GM23338 (cell line): Measurements from ENCODE around the gene ALDH16A1. TPM values are rescaled to one million over a fixed set of nuclear protein-coding genes. Genes with fewer than 3 reads are reported as not detected.

Experiments
- ATAC-seq: fragments of 200-7000 bp; cut with Tn5 transposase; 3 replicates; pipeline ENCODE4 v1.9.1; 2020
- DNase-seq: peaks from one replicate; pipeline ENCODE4 v3.0.0-alpha.2; 2015; ENCODE audit warnings: low spot score
- H2AFZ ChIP-seq: fragments of 200-600 bp; sonication (generic); 2 replicates; pipeline ENCODE4 v1.8.0; 2016; ENCODE audit warnings: antibody characterized with exemption, mild to moderate bottlenecking, moderate library complexity
- H3F3A ChIP-seq: fragments of 200-600 bp; sonication (generic); replicated peaks from 2 replicates; pipeline ENCODE4 v1.8.0; 2017; ENCODE audit warnings: antibody characterized with exemption, mixed run types, low read depth
- H3K27ac ChIP-seq: fragments of 200-600 bp; sonication (generic); 2 replicates; pipeline ENCODE4 v1.6.1; 2016; ENCODE audit warnings: low read depth
- H3K27me3 ChIP-seq: fragments of 200-600 bp; sonication (generic); 2 replicates; pipeline ENCODE4 v1.8.0; 2016; ENCODE audit warnings: mild to moderate bottlenecking, mixed run types, moderate library complexity; ENCODE audit not compliant: insufficient read depth
- H3K36me3 ChIP-seq: fragments of 200-600 bp; sonication (generic); 2 replicates; pipeline ENCODE4 v1.8.0; 2016; ENCODE audit warnings: mild to moderate bottlenecking; ENCODE audit not compliant: insufficient read depth
- H3K4me1 ChIP-seq: fragments of 200-600 bp; sonication (generic); 2 replicates; pipeline ENCODE4 v1.8.0; 2016; ENCODE audit warnings: mild to moderate bottlenecking, moderate library complexity; ENCODE audit not compliant: insufficient read depth
- H3K4me2 ChIP-seq: fragments of 200-600 bp; sonication (generic); 2 replicates; pipeline ENCODE4 v1.7.1; 2017; ENCODE audit warnings: mixed run types
- H3K4me3 ChIP-seq: fragments of 200-600 bp; sonication (generic); 2 replicates; pipeline ENCODE4 v1.6.1; 2016; ENCODE audit warnings: mixed run types
- H3K79me2 ChIP-seq: fragments of 200-600 bp; sonication (generic); replicated peaks from 2 replicates; pipeline ENCODE4 v1.8.0; 2017; ENCODE audit warnings: mild to moderate bottlenecking; ENCODE audit not compliant: insufficient read depth
- H3K9me2 ChIP-seq: fragments of 200-600 bp; sonication (generic); 2 replicates; pipeline ENCODE4 v1.8.0; 2017; ENCODE audit not compliant: insufficient read depth
- H4K20me1 ChIP-seq: fragments of 200-600 bp; sonication (generic); replicated peaks from 2 replicates; pipeline ENCODE4 v1.8.0; 2017; ENCODE audit warnings: mild to moderate bottlenecking; ENCODE audit not compliant: insufficient read depth
- H3K27ac Mint-ChIP-seq: 2 replicates; pipeline ENCODE4 v1.8.0; 2020; ENCODE audit warnings: inconsistent platforms, mild to moderate bottlenecking, moderate library complexity, mixed read lengths
- H3K27me3 Mint-ChIP-seq: 3 replicates; pipeline ENCODE4 v1.8.0; 2022; ENCODE audit warnings: low read depth, mild to moderate bottlenecking, moderate library complexity, mixed read lengths, inconsistent platforms; ENCODE audit not compliant: insufficient read depth, poor library complexity
- H3K36me3 Mint-ChIP-seq: 3 replicates; pipeline ENCODE4 v1.8.0; 2021; ENCODE audit warnings: low read depth, mild to moderate bottlenecking, inconsistent platforms, moderate library complexity, mixed read lengths
- H3K4me1 Mint-ChIP-seq: 3 replicates; pipeline ENCODE4 v1.8.0; 2020; ENCODE audit warnings: mild to moderate bottlenecking, inconsistent platforms, mixed read lengths
- H3K4me3 Mint-ChIP-seq: 3 replicates; pipeline ENCODE4 v1.8.0; 2021; ENCODE audit warnings: moderate library complexity, mild to moderate bottlenecking, inconsistent platforms, mixed read lengths
- H3K9me3 Mint-ChIP-seq: 3 replicates; pipeline ENCODE4 v1.8.0; 2020; ENCODE audit warnings: moderate library complexity, mild to moderate bottlenecking, inconsistent platforms, mixed read lengths
- CREB1 ChIP-seq: fragments of 250-450 bp; sonication (Bioruptor Pico); IDR thresholded peaks from 2 replicates; pipeline ENCODE4 v1.5.0; 2020; ENCODE audit warnings: low read depth, mild to moderate bottlenecking, moderate library complexity
- EZH2 ChIP-seq: fragments of 200-600 bp; sonication (generic); IDR thresholded peaks from one replicate; pipeline ENCODE4 v1.8.0; 2017; ENCODE audit warnings: antibody characterized with exemption, mild to moderate bottlenecking, low read depth; ENCODE audit not compliant: unreplicated experiment
- EZH2phosphoT487 ChIP-seq: fragments of 200-600 bp; sonication (generic); IDR thresholded peaks from one replicate; pipeline ENCODE4 v1.8.1; 2018; ENCODE audit warnings: antibody characterized with exemption; ENCODE audit not compliant: unreplicated experiment
- JUNB ChIP-seq: IDR thresholded peaks from one replicate; pipeline ENCODE4 v1.6.1; 2016; ENCODE audit warnings: antibody characterized with exemption; ENCODE audit not compliant: unreplicated experiment
- NANOG ChIP-seq: IDR thresholded peaks from 2 replicates; pipeline ENCODE4 v1.6.1; 2016; ENCODE audit warnings: antibody characterized with exemption, borderline replicate concordance
- POLR2AphosphoS5 ChIP-seq: IDR thresholded peaks from 2 replicates; pipeline ENCODE4 v1.6.1; 2016; ENCODE audit warnings: antibody characterized with exemption, low read depth
- REST ChIP-seq: IDR thresholded peaks from one replicate; pipeline ENCODE4 v1.6.1; 2018; ENCODE audit warnings: antibody characterized with exemption; ENCODE audit not compliant: unreplicated experiment
- STAT1 ChIP-seq: IDR thresholded peaks from one replicate; pipeline ENCODE4 v1.6.1; 2016; ENCODE audit warnings: antibody characterized with exemption; ENCODE audit not compliant: unreplicated experiment
- ZNF114 ChIP-seq: fragments of 250-450 bp; sonication (Bioruptor Pico); IDR thresholded peaks from 2 replicates; pipeline ENCODE4 v1.5.0; 2020; ENCODE audit warnings: mild to moderate bottlenecking, moderate library complexity
- ZNF331 ChIP-seq: fragments of 250-450 bp; sonication (Bioruptor Pico); IDR thresholded peaks from 2 replicates; pipeline ENCODE4 v1.5.0; 2020; ENCODE audit warnings: low read depth, mild to moderate bottlenecking, moderate library complexity
- polyA plus RNA-seq: library from polyadenylated mRNA; unstranded; fragments of >200 nt; fragmentation: Nextera tagmentation; extraction: Ambion mirVana; gene quantifications from 2 replicates; pipeline ENCODE4 v1.2.1, GENCODE V29; 2016
- total RNA-seq: library from RNA; depleted of rRNA; stranded (reverse); fragments of >200 nt; shearing (Covaris generic); gene quantifications from 2 replicates; pipeline ENCODE4 v1.2.3, GENCODE V29; 2014
- TF ChIP-seq, protein P1 (sequence below): fragments of 250-450 bp; sonication (Bioruptor Pico); IDR thresholded peaks from 2 replicates; pipeline ENCODE4 v1.5.0; 2020; ENCODE audit warnings: mild to moderate bottlenecking, moderate library complexity
- TF ChIP-seq, protein P2 (sequence below): IDR thresholded peaks from 2 replicates; pipeline ENCODE4 v1.6.1; 2016; ENCODE audit warnings: antibody characterized with exemption
- TF ChIP-seq, protein P3 (sequence below), 2 experiments: fragments of 200-600 bp in 1 of 2; sonication (generic) in 1 of 2; conservative IDR thresholded peaks; 2 replicates each; pipeline versions ENCODE4 v1.5.1 to v1.6.1; 2016 to 2017; ENCODE audit warnings: antibody characterized with exemption in 2 of 2, low read depth in 2 of 2, mild to moderate bottlenecking in 2 of 2, moderate library complexity in 1 of 2

Gene ALDH16A1
- total and polyA plus RNA-seq, 2 experiments from 2014 or later: 16.8 to 57.3 TPM

DNA sequence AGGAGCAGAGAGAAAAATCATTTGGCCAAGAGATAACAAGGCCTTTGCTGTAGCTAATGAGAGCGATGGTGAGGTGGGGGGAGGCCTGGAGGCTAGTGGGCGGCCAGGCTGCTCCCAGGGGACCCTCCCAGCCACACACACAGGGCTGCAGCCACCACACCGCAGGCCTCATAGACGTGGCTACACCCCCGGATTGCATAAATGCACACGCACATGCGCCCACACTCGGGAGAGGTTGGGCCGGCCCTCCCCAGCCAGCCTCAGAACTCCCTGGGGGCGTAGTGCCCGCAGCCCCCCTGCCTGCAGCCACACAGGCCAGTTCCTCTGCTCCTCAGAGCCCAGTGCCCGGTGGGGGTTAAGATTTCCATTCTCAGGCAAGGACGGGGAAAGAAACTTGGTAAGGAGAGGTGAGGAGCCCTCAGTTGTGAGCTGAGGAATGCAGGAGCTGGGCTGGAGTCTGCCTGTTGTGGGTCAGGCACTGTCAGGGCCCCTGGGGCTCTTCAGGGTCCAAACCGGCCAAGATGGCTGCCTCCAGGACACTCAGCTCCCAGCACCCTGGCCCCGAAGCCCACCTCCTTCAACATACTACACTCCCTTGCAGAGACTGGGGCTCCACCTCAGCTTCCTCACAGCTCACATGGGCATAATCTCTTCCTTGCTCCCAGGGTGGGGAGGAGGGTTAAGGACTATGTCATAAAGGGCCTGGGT, 37.8 kb upstream of the ALDH16A1 start:
- Mint-ChIP-seq H3K27me3 (peaks cover 8% of the 10 kb centered on the region), H3K4me1 (peaks cover 32% of the 10 kb centered on the region), H3K9me3 (no peaks in the 10 kb centered on the region), H3K36me3 (no peaks in the 10 kb centered on the region), H3K4me3 (no peak overlapping the region), H3K27ac (no peak overlapping the region)
- H3K79me2 ChIP-seq: no peaks in the 10 kb centered on the region
- no peaks in the 10 kb centered on the region for H3K36me3 ChIP-seq
- peak overlapping the region; percentile 80 for H2AFZ ChIP-seq
- H3K4me2 ChIP-seq: no peak overlapping the region
- no peak overlapping the region for H3K4me3 ChIP-seq
- TF ChIP-seq NANOG: no peak
- TF ChIP-seq CREB1 (CRISPR knock-in tag): no peak
- TF ChIP-seq REST: no peak
- TF ChIP-seq JUNB: no peak
- TF ChIP-seq, protein P1, sequence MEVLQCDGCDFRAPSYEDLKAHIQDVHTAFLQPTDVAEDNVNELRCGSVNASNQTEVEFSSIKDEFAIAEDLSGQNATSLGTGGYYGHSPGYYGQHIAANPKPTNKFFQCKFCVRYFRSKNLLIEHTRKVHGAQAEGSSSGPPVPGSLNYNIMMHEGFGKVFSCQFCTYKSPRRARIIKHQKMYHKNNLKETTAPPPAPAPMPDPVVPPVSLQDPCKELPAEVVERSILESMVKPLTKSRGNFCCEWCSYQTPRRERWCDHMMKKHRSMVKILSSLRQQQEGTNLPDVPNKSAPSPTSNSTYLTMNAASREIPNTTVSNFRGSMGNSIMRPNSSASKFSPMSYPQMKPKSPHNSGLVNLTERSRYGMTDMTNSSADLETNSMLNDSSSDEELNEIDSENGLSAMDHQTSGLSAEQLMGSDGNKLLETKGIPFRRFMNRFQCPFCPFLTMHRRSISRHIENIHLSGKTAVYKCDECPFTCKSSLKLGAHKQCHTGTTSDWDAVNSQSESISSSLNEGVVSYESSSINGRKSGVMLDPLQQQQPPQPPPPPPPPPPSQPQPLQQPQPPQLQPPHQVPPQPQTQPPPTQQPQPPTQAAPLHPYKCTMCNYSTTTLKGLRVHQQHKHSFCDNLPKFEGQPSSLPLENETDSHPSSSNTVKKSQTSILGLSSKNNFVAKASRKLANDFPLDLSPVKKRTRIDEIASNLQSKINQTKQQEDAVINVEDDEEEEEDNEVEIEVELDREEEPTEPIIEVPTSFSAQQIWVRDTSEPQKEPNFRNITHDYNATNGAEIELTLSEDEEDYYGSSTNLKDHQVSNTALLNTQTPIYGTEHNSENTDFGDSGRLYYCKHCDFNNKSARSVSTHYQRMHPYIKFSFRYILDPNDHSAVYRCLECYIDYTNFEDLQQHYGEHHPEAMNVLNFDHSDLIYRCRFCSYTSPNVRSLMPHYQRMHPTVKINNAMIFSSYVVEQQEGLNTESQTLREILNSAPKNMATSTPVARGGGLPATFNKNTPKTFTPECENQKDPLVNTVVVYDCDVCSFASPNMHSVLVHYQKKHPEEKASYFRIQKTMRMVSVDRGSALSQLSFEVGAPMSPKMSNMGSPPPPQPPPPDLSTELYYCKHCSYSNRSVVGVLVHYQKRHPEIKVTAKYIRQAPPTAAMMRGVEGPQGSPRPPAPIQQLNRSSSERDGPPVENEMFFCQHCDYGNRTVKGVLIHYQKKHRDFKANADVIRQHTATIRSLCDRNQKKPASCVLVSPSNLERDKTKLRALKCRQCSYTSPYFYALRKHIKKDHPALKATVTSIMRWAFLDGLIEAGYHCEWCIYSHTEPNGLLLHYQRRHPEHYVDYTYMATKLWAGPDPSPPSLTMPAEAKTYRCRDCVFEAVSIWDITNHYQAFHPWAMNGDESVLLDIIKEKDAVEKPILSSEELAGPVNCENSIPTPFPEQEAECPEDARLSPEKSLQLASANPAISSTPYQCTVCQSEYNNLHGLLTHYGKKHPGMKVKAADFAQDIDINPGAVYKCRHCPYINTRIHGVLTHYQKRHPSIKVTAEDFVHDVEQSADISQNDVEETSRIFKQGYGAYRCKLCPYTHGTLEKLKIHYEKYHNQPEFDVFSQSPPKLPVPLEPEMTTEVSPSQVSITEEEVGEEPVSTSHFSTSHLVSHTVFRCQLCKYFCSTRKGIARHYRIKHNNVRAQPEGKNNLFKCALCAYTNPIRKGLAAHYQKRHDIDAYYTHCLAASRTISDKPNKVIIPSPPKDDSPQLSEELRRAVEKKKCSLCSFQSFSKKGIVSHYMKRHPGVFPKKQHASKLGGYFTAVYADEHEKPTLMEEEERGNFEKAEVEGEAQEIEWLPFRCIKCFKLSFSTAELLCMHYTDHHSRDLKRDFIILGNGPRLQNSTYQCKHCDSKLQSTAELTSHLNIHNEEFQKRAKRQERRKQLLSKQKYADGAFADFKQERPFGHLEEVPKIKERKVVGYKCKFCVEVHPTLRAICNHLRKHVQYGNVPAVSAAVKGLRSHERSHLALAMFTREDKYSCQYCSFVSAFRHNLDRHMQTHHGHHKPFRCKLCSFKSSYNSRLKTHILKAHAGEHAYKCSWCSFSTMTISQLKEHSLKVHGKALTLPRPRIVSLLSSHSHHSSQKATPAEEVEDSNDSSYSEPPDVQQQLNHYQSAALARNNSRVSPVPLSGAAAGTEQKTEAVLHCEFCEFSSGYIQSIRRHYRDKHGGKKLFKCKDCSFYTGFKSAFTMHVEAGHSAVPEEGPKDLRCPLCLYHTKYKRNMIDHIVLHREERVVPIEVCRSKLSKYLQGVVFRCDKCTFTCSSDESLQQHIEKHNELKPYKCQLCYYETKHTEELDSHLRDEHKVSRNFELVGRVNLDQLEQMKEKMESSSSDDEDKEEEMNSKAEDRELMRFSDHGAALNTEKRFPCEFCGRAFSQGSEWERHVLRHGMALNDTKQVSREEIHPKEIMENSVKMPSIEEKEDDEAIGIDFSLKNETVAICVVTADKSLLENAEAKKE (CRISPR knock-in tag): no peak
- TF ChIP-seq EZH2: no peak
- TF ChIP-seq ZNF114: no peak
- no peak for TF ChIP-seq EZH2phosphoT487
- TF ChIP-seq, protein P2, sequence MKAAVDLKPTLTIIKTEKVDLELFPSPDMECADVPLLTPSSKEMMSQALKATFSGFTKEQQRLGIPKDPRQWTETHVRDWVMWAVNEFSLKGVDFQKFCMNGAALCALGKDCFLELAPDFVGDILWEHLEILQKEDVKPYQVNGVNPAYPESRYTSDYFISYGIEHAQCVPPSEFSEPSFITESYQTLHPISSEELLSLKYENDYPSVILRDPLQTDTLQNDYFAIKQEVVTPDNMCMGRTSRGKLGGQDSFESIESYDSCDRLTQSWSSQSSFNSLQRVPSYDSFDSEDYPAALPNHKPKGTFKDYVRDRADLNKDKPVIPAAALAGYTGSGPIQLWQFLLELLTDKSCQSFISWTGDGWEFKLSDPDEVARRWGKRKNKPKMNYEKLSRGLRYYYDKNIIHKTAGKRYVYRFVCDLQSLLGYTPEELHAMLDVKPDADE: no peak
- TF ChIP-seq, protein P3, sequence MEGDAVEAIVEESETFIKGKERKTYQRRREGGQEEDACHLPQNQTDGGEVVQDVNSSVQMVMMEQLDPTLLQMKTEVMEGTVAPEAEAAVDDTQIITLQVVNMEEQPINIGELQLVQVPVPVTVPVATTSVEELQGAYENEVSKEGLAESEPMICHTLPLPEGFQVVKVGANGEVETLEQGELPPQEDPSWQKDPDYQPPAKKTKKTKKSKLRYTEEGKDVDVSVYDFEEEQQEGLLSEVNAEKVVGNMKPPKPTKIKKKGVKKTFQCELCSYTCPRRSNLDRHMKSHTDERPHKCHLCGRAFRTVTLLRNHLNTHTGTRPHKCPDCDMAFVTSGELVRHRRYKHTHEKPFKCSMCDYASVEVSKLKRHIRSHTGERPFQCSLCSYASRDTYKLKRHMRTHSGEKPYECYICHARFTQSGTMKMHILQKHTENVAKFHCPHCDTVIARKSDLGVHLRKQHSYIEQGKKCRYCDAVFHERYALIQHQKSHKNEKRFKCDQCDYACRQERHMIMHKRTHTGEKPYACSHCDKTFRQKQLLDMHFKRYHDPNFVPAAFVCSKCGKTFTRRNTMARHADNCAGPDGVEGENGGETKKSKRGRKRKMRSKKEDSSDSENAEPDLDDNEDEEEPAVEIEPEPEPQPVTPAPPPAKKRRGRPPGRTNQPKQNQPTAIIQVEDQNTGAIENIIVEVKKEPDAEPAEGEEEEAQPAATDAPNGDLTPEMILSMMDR (conservative IDR thresholded peaks at IDR 0.05; ENCODE audit: low read depth in 2 of 2): no peak
- no peak for TF ChIP-seq POLR2AphosphoS5
- TF ChIP-seq STAT1: no peak
- no peak for TF ChIP-seq ZNF331
- H4K20me1 ChIP-seq: no peaks in the 10 kb centered on the region
- no peaks in the 10 kb centered on the region for H3F3A ChIP-seq
- no peak overlapping the region for H3K27ac ChIP-seq
- H3K4me1 ChIP-seq: peaks cover 6% of the 10 kb centered on the region
- ATAC-seq (peak; percentile 27), DNase-seq (no peak)
- no peaks in the 10 kb centered on the region for H3K27me3 ChIP-seq
- H3K9me2 ChIP-seq: no peaks in the 10 kb centered on the region
